ENCODE measurements around the gene NR1D1.

Gene NR1D1

DNA sequence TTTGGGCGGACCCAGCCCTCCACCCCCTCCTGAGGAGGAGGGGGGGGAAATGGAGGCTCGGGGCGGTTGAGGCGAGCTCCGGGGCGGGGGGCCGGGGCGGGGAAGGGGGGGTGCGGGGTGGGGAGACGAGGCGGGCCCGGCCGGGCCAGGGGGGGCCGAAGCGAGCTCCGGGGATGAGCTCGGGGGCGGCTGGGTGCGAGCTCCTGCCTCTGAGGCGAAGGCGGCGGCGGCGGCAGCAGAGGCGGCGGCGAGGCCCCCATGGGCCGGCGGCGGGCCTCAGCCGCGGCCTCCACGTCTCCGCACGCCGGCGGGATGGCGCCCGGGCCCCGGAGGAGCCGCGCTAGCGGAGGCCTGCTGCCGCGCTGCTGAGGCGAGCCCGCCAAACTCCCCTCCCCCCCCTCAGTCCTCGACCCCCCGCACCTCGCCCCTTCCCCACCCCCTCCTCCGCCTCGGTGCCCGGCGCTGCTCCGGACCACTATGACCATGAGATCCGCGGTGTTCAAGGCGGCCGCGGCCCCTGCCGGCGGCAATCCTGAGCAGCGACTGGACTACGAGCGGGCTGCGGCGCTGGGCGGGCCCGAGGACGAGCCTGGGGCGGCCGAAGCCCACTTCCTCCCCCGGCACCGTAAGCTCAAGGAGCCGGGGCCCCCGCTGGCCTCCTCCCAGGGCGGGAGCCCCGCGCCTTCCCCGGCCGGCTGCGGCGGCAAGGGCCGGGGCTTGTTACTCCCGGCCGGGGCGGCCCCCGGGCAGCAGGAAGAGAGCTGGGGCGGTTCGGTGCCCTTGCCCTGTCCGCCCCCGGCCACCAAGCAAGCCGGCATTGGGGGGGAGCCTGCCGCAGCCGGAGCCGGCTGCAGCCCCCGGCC is 22.0 kb upstream of the NR1D1 start:
- peak; percentile 85 for DNase-seq (ENCODE audit: low spot score)
- TF ChIP-seq, protein P1, sequence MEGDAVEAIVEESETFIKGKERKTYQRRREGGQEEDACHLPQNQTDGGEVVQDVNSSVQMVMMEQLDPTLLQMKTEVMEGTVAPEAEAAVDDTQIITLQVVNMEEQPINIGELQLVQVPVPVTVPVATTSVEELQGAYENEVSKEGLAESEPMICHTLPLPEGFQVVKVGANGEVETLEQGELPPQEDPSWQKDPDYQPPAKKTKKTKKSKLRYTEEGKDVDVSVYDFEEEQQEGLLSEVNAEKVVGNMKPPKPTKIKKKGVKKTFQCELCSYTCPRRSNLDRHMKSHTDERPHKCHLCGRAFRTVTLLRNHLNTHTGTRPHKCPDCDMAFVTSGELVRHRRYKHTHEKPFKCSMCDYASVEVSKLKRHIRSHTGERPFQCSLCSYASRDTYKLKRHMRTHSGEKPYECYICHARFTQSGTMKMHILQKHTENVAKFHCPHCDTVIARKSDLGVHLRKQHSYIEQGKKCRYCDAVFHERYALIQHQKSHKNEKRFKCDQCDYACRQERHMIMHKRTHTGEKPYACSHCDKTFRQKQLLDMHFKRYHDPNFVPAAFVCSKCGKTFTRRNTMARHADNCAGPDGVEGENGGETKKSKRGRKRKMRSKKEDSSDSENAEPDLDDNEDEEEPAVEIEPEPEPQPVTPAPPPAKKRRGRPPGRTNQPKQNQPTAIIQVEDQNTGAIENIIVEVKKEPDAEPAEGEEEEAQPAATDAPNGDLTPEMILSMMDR (IDR thresholded peaks at IDR 0.05; ENCODE audit: extremely low read depth, insufficient read depth, missing control alignments): peak; percentile 23
- in situ Hi-C loops (cut with MboI; ENCODE audit: low pct_unique_long_range_greater_than_20kb, low sequenced_read_pairs, unreplicated experiment): no loop called here

DNA sequence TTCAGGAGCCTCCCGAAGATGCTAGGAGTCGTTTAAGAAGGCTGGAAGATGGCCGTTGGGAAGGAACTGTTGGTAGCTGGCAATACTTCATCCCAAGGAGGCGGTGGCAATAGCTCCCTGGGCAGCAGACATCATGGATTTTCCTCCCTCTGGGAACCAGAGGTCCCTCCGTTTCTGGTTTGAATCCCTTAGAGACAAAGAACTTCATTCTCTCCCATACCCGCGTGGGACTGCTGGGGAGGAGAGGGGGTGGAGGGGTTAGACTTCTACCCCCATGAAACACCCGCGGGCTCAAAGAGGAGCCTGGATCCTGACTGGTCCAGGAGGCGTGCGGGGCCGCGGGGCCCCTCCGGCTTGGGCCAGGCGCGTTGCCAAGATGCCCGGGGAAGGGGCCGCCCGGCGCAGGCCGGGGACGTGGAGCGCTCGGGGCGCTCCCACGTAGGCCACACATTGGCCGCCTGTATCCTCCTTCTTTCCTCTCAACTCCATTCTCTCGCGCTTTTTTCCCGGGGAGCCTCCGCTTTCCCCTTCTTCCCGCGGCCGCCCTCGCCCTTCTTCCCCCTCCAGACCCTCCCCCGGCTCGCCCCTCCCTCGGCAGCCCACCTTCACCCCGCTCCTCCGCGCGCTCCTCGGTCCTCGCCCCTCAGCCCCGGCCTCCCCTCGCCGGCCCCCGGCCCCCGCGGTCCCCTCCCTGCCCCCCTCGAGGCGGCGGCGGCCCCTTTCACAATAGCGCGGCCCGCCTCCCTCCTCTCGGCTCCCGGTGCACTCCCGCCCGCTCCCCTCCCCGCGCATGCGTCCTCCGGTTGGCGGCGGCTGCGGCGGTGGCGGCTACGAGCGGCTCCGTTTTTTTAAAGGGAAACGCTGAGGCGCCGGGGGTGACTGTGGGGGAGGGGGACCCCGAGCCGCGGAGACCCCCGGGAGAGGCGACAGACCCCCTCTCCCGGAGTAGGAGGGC is 21.1 kb upstream of the NR1D1 start, which contains the start of gene MSL1:
TSS of gene MSL1 (plus strand) at position 791 of the 955 bp plus-strand sequence. CDS start 642 bp downstream, outside the sequence.
- peak; percentile 97 for DNase-seq (ENCODE audit: low spot score)
- TF ChIP-seq, protein P1 (IDR thresholded peaks at IDR 0.05; ENCODE audit: extremely low read depth, insufficient read depth, missing control alignments): no peak
- in situ Hi-C loops (cut with MboI; ENCODE audit: low pct_unique_long_range_greater_than_20kb, low sequenced_read_pairs, unreplicated experiment): no loop called here

DNA sequence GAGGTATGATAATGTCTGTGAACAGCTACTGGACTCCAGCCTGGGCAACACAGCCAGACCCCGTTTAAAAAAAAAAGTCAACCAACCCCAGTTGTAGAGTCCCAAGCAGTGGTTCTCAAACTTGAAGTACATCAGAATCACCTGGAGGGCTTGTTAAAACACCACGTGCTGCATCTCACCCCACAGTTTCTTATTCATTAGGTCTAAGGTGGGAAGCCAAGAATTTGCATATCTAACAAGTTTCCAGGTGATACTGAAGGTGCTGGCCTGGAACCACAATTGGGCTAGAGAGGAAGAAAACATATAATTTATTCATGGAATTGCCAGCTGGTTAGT is 14.7 kb upstream of the NR1D1 start:
- TF ChIP-seq, protein P1 (IDR thresholded peaks at IDR 0.05; ENCODE audit: extremely low read depth, insufficient read depth, missing control alignments): no peak
- in situ Hi-C loops (cut with MboI; ENCODE audit: low pct_unique_long_range_greater_than_20kb, low sequenced_read_pairs, unreplicated experiment): no loop called here
- no peak for DNase-seq (ENCODE audit: low spot score)

DNA sequence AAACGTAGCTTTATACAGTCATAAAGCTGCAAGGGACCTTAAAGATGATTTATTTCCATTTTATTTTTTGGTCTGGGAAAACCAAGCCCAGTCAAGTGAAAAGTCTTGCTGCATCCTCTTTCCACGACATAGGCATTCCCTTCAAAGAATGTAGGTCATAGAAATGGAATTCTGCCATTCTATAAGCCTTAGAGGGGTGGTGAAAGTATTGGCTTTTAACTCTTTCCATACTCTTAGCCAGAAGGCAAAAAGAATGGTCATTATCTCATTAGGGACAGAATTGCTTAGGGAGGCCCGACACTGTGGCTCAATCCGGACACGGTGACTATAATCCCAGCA is 13.5 kb upstream of the NR1D1 start:
- TF ChIP-seq, protein P1 (IDR thresholded peaks at IDR 0.05; ENCODE audit: extremely low read depth, insufficient read depth, missing control alignments): no peak
- in situ Hi-C loops (cut with MboI; ENCODE audit: low pct_unique_long_range_greater_than_20kb, low sequenced_read_pairs, unreplicated experiment): no loop called here
- DNase-seq (ENCODE audit: low spot score): no peak

DNA sequence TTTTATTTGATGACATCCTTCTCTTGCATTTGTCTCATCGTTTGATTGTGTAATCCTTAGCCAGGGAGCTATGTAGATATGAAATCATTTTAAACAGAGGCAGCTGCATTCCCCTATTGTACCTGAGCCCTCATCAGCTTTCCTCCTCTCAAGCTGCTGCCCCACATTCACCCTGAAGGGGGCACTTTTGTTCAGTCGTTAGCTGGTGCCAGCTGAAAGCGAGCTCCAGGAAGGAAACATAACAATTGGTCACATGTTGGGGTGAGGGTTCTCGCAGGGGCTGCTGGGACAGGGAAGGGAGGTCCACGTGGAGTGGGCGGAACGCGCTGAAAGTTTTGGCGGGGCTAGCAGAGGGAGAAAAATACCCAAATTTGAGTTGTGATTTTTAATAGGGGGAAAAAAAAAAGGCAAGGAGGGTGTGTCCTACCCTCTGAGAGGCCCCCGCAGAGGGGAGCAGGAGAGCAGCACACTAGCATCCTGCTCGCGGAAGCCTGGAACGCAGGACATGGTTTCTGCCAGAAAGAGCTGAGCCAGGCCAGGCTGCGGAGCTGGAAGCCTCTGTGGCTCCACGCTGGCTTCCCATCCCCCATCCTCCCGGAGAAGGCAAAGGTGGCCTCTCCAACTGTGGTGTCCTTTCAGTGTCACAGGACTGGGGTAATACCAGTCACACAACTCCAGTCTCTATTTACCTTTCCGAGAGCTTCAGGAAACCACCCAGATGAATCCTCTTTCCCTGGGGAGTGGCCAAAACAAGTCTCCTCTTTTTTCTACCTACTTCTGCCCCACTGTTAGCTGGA is 12.9 kb upstream of the NR1D1 start:
- TF ChIP-seq, protein P1 (IDR thresholded peaks at IDR 0.05; ENCODE audit: extremely low read depth, insufficient read depth, missing control alignments): peak; percentile 45
- peak; percentile 93 for DNase-seq (ENCODE audit: low spot score)
- in situ Hi-C loops (cut with MboI; ENCODE audit: low pct_unique_long_range_greater_than_20kb, low sequenced_read_pairs, unreplicated experiment): no loop called here

DNA sequence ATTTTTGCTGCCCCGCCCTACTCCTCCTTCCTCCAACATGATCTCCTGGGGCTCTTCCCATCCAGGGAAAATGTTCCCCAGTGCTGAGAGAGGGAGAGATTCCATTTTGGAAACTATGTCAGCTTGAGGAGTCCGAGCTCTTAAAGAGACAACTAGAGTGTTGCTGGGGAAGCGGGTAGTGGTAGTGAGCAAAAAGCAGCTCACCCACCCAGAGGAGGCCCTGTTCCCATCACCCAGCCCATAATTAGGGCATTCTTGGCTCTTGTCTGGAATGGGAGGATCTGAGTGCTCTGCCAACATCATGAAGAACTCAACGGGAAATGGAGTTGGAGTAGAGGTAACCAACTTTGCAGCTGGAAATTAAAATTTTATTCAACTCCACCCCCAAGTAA is 12.3 kb upstream of the NR1D1 start:
- in situ Hi-C loops (cut with MboI; ENCODE audit: low pct_unique_long_range_greater_than_20kb, low sequenced_read_pairs, unreplicated experiment): no loop called here
- no peak for DNase-seq (ENCODE audit: low spot score)

More for the DNA sequence above, 12.3 kb upstream of the NR1D1 start:
- TF ChIP-seq, protein P1 (IDR thresholded peaks at IDR 0.05; ENCODE audit: extremely low read depth, insufficient read depth, missing control alignments): no peak

Data from GM13977 (cell line).